ENCODE data around the gene TMEM242.

The TMEM242 gene

DNA sequence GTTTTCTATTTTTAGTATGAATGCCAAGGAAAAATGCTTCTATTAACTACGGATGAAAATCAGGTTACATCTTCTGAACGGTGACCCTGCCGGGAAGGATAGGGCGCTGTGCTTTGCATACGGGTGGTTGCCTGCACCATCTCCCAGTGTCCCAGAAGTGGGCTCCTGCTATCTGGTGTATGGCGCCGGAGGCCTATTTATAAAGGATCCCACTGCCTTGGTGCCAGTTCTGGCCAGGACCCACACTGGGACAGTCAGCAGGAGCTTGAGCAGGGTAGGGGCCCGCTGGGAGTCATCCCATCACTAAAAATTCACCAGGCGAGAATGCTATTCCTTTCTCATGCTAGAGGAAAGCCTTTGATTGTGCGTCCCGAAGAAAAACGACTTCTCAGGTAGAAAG lies 22.9 kb downstream of the TMEM242 start:
- no peak for ATAC-seq
- no peak for TF ChIP-seq ZNF8 (CRISPR knock-in tag; IDR thresholded peaks at IDR 0.05)
- no peak for TF ChIP-seq BACH2 (CRISPR knock-in tag; IDR thresholded peaks at IDR 0.05; ENCODE audit: borderline replicate concordance)
- no peak for TF ChIP-seq TCF4 (CRISPR knock-in tag; IDR thresholded peaks at IDR 0.05; ENCODE audit: borderline replicate concordance)
- no peak for TF ChIP-seq ZFP30 (CRISPR knock-in tag; IDR thresholded peaks at IDR 0.05)
- TF ChIP-seq CREB5 (CRISPR knock-in tag; IDR thresholded peaks at IDR 0.05; ENCODE audit: low read depth) = no peak
- no peak for TF ChIP-seq TSHZ2 (CRISPR knock-in tag; IDR thresholded peaks at IDR 0.05)
- TF ChIP-seq TOX (CRISPR knock-in tag; IDR thresholded peaks at IDR 0.05; ENCODE audit: borderline replicate concordance) = no peak
- TF ChIP-seq SNAI2 (CRISPR knock-in tag; IDR thresholded peaks at IDR 0.05) = no peak
- TF ChIP-seq, protein P1, sequence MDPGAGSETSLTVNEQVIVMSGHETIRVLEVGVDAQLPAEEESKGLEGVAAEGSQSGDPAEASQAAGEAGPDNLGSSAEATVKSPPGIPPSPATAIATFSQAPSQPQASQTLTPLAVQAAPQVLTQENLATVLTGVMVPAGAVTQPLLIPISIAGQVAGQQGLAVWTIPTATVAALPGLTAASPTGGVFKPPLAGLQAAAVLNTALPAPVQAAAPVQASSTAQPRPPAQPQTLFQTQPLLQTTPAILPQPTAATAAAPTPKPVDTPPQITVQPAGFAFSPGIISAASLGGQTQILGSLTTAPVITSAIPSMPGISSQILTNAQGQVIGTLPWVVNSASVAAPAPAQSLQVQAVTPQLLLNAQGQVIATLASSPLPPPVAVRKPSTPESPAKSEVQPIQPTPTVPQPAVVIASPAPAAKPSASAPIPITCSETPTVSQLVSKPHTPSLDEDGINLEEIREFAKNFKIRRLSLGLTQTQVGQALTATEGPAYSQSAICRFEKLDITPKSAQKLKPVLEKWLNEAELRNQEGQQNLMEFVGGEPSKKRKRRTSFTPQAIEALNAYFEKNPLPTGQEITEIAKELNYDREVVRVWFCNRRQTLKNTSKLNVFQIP (CRISPR knock-in tag; IDR thresholded peaks at IDR 0.05; ENCODE audit: borderline replicate concordance, low read depth) = no peak
- no peak for TF ChIP-seq ZFP3 (CRISPR knock-in tag; IDR thresholded peaks at IDR 0.05)
- no peak for TF ChIP-seq ARNTL (CRISPR knock-in tag; IDR thresholded peaks at IDR 0.05; ENCODE audit: borderline replicate concordance, low read depth)
- TF ChIP-seq PPARA (CRISPR knock-in tag; IDR thresholded peaks at IDR 0.05; ENCODE audit: borderline replicate concordance) = no peak
- TF ChIP-seq CSDC2 (CRISPR knock-in tag; IDR thresholded peaks at IDR 0.05) = no peak
- no peak for TF ChIP-seq GLIS3 (CRISPR knock-in tag; IDR thresholded peaks at IDR 0.05)
- TF ChIP-seq OSR1 (CRISPR knock-in tag; IDR thresholded peaks at IDR 0.05) = no peak
- TF ChIP-seq PATZ1 (CRISPR knock-in tag; IDR thresholded peaks at IDR 0.05; ENCODE audit: borderline replicate concordance) = no peak
- no peak for TF ChIP-seq ZC3H10 (CRISPR knock-in tag; IDR thresholded peaks at IDR 0.05)

DNA sequence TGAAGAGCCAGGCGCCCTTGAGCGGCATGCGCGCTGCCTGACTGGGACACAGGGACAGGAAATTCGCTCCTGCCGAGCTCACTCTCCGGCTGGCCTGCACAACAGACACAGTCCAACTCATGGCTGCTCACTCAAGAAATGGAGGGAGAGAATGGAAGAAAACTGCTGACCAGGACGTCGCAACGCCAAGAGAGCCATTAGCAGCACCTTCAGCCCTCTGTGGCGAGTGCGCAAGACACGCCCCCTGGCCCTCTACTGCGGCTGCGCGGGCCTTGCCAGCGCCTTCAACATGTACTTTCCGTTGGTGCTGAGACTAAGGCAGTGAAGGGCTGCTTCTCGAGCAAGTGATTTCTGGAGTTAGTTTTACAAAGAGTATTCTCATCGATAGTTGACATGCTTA lies 23.3 kb downstream of the TMEM242 start:
- TF ChIP-seq, protein P1 (CRISPR knock-in tag; IDR thresholded peaks at IDR 0.05; ENCODE audit: borderline replicate concordance, low read depth) = no peak
- no peak for TF ChIP-seq PPARA (CRISPR knock-in tag; IDR thresholded peaks at IDR 0.05; ENCODE audit: borderline replicate concordance)
- TF ChIP-seq CSRNP3 (CRISPR knock-in tag; IDR thresholded peaks at IDR 0.05) = no peak
- no peak for TF ChIP-seq ESRRG (CRISPR knock-in tag; IDR thresholded peaks at IDR 0.05)
- TF ChIP-seq TOX (CRISPR knock-in tag; IDR thresholded peaks at IDR 0.05; ENCODE audit: borderline replicate concordance) = no peak
- TF ChIP-seq PATZ1 (CRISPR knock-in tag; IDR thresholded peaks at IDR 0.05; ENCODE audit: borderline replicate concordance) = no peak
- no peak for TF ChIP-seq OSR1 (CRISPR knock-in tag; IDR thresholded peaks at IDR 0.05)
- no peak for TF ChIP-seq ISL1 (CRISPR knock-in tag; IDR thresholded peaks at IDR 0.05)
- no peak for ATAC-seq
